ENCODE results near the gene URAD. TPM values are rescaled to one million over a fixed set of nuclear protein-coding genes. Genes with fewer than 3 reads are reported as not detected.
"Not testable (repeated sequence)": the region's sequence is repeated elsewhere in the genome, so short reads cannot be mapped to it uniquely, and the experiment has no call there.

URAD gene
- total RNA-seq (2014; rRNA removed; shearing (Covaris generic)): not detected in 2 replicates
- polyA plus RNA-seq (2015; cell fraction: cytosol; rRNA removed): not detected in 2 replicates
- polyA plus RNA-seq (2015; cell fraction: nucleus; rRNA removed): not detected in 2 replicates

DNA sequence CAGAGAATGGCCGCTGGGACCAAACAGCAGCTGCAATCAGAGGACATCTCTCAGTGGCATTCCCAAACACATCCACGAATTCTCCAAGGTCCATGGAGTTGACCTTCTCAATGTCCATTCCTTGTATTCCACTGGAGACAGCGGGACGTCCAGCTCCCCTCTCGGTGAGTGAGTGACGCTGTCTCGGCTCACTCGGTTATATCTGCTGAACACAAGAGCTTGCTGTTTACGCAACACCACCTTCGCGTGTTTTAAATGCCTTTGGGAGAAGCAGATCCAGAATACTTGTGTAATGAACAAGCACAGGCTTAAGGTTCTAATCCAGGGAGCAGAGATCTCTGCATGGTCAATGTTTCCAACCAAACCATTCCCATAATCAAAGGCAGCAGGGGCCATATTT lies at the start of gene URAD:
URAD (minus strand) TSS at position 174 of the 400 bp plus-strand sequence; CDS start at position 118, 56 bp downstream.
- DNase-seq (ENCODE audit: low read depth): no peak

DNA sequence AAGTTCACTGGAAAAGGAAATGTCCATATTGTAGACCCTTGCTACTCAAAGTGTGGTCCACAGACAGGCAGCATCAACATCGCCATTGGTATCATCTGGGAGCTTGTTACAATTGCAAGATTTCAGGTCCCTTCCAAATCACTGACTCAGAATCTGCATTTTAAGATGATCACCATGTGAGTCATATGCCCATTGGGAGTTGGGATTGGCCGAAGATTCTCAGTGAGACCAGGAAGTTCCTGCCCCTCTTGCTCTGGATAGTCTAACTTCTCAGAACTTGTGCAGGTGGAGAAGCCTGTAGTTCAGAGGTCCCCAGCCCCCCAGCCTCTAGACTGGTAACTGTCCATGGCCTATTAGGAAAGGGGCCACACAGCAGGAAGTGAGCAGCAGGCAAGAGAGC lies 48.9 kb upstream of the URAD start:
- peak; percentile 74 for DNase-seq (ENCODE audit: low read depth)

DNA sequence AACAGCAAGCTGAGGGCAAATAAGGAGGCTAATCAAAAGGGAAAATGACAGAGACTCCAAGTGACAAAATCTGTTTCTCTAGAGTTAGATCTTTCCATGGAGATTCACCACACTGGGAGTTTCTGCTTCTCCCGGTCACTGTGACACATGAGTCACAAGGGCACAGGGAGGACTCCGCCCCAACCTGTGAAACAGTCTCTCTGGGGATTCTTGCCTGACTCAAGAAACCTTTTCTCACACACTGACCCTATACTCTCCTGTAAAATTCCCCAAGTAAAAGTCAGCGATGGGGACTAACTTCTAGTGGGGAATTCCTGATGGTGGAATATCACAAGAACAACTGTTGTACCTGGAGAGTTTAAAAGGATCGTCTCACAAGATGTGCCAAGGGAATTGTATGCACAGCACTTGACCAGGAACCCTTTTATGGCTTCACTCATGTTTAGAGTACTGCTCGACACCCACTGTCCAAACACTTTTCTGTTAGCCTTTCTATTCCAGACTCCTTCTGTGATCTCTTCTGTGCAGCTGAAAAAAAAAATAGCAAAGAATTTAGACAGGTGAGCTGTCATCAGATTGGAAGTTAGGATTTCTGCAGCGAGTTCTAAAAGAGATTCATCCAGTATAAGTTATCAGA lies 46.8 kb upstream of the URAD start:
- DNase-seq (ENCODE audit: low read depth): peak; percentile 6

GRCh38 chr13:28033894-28034655 lies 45.6 kb upstream of the URAD start:
- no peak for DNase-seq (ENCODE audit: low read depth)

DNA sequence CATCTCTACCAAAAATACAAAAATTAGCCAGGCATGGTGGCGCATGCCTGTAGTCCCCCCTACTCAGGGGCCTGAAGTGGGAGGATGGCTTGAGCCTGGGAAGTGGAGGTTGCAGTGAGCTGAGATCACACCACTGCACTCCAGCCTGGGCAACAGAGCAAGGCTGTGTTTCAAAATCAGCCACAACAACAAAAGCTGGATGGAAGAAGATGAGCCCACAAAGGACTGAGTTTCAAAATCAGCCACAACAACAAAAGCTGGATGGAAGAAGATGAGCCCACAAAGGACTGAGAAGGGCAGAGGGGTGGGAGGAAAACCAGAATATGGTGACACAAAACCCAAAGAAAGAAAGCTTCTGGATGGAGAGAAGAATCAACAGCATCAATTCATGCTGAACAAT lies 43.9 kb upstream of the URAD start:
- not testable (repeated sequence) for DNase-seq (ENCODE audit: low read depth)

DNA sequence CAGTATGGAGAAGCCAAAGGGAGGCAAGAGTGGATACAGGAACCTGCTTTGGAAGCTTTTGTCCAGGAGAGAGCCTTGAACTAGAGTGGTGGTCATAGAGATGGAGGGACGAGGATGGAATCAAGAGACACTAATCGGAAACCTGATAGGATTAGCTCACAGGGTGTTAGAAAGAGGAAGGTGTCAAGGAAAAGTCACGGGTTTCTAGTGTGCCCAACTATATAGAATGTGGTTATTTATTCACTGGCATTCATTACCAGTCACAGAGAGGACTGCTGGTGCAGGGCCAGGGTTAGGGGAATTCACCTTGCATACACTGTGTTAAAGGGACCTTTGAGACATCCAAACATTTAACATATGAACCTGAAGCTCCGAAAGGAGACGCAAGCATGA lies 43.4 kb upstream of the URAD start:
- DNase-seq (ENCODE audit: low read depth): no peak

DNA sequence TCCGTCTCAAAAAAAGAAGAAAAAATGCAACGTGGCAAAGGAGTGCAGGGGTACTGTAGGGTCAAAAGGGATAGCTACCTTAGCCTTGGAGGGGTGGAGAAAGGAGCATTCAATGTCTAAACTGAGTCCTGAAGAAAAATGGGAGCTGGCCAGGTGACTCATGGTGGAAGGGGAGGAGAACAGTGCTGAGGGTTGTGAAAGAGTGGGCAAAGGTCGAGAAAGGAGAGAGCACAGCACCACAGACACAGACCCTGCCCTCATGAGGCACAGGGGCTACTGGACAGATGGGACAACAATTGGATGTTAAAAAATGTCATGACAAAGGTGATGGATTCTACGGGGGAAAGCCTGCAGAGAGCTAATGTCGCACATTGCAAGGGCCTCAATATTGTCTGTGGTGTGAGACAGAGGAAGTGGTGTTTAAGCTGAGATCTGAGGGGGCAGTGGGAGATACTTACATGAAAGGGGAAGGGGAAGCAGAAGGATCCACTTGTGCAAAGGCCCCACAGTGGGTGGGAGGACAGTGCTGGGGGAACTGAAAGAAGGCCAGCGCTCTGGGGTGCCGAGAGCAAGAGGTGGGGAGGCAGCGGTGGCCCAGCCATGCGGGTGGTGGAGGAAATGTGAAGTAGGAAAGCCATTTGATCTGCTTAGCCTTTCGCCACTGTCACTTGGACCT lies 42.9 kb upstream of the URAD start:
- DNase-seq (ENCODE audit: low read depth): no peak

GRCh38 chr13:28027607-28028364 lies 39.3 kb upstream of the URAD start:
- DNase-seq (ENCODE audit: low read depth): no peak

- DNase-seq (ENCODE audit: low read depth): no peak
These were observed 38.6 kb upstream of the URAD start for GRCh38 chr13:28027071-28027470.

GRCh38 chr13:28026508-28026907 lies 38.0 kb upstream of the URAD start:
- DNase-seq (ENCODE audit: low read depth): no peak

- DNase-seq (ENCODE audit: low read depth): no peak
These were observed 34.5 kb upstream of the URAD start for GRCh38 chr13:28022848-28023518.

GRCh38 chr13:28014301-28014700 lies 25.8 kb upstream of the URAD start:
- no peak for DNase-seq (ENCODE audit: low read depth)

- DNase-seq (ENCODE audit: low read depth): no peak
These were observed 25.0 kb upstream of the URAD start for GRCh38 chr13:28013482-28013881.

DNA sequence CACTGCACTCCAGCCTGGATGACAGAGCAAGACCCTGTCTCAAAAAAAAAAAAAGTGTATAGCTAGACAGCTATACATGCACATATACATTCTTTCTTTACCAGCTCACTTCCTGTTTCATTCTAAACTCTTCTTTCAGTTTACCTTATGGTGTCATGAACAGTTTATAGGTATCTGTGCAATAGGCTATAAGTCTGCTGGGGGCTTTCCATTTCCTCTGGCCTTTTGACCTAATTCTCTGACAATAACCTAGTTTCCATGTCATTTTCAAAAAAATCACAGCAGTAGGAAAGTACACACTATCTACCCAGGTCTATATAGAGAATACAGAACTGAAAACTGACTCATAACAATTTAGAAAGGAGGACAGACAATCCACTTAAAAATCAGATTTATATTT lies 24.4 kb upstream of the URAD start:
- DNase-seq (ENCODE audit: low read depth): no peak

- DNase-seq (ENCODE audit: low read depth): peak; percentile 43
These were observed 23.9 kb upstream of the URAD start for GRCh38 chr13:28012383-28012782.

GRCh38 chr13:28010046-28010445 lies 21.6 kb upstream of the URAD start:
- no peak for DNase-seq (ENCODE audit: low read depth)

GRCh38 chr13:28005016-28005415 lies 16.5 kb upstream of the URAD start:
- not testable (repeated sequence) for DNase-seq (ENCODE audit: low read depth)

GRCh38 chr13:28002886-28003698 lies 14.6 kb upstream of the URAD start:
- no peak for DNase-seq (ENCODE audit: low read depth)

- DNase-seq (ENCODE audit: low read depth): no peak
These were observed 13.5 kb upstream of the URAD start for GRCh38 chr13:28001837-28002473.

DNA sequence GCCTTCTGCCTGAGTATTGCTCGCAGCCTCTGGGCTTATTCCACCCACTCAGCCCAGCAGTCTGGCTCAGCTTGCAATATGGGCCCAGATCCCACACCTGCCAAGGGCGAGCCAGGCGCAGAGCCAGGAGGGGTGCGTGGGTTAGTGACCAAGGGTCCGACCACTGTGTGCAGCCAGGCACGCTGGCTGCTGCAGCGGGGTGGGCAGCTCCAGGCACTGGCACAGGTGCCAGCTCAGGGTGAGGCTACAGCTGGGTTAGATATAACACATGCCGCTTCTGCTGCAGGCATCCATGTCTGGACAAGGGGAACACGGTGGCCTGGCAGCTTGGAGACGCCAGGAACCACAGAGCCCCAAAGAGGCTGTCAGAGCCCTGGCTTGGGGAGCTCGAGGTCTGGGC lies 12.6 kb upstream of the URAD start:
- no peak for DNase-seq (ENCODE audit: low read depth)
